ENCODE data around the gene MED1.

GRCh38 chr17:39405436-39405835 is 45.6 kb downstream of the MED1 start:
- no peak for TF ChIP-seq CTCF (IDR thresholded peaks at IDR 0.05)
- TF ChIP-seq POLR2A (IDR thresholded peaks at IDR 0.05): no peak

All from body of pancreas (tissue), 4 donors.